Osteocyte (in vitro differentiated cells): ENCODE data around the gene PRKG1. TPM values are rescaled to one million over a fixed set of nuclear protein-coding genes. Genes with fewer than 3 reads are reported as not detected.
A peak's percentile ranks its signal among the peaks of the same experiment; 100 is the strongest.

ENCODE experiments used
- DNase-seq: peaks from one replicate; pipeline ENCODE4 v3.0.0; 2021; ENCODE audit warnings: mixed read lengths; ENCODE audit not compliant: unreplicated experiment; ENCODE audit errors: extremely low spot score
- H3K27ac Mint-ChIP-seq: one replicate; pipeline ENCODE4 v1.8.0; 2021; ENCODE audit warnings: mild to moderate bottlenecking, mixed read lengths; ENCODE audit not compliant: unreplicated experiment
- H3K27me3 Mint-ChIP-seq: one replicate; pipeline ENCODE4 v1.8.0; 2021; ENCODE audit warnings: mixed read lengths; ENCODE audit not compliant: unreplicated experiment
- H3K36me3 Mint-ChIP-seq: one replicate; pipeline ENCODE4 v1.8.0; 2021; ENCODE audit warnings: mixed read lengths; ENCODE audit not compliant: unreplicated experiment
- H3K4me1 Mint-ChIP-seq: one replicate; pipeline ENCODE4 v1.8.0; 2021; ENCODE audit warnings: mixed read lengths; ENCODE audit not compliant: unreplicated experiment
- H3K4me3 Mint-ChIP-seq: one replicate; pipeline ENCODE4 v1.8.0; 2021; ENCODE audit warnings: mild to moderate bottlenecking, moderate library complexity, mixed read lengths; ENCODE audit not compliant: unreplicated experiment
- H3K9me3 Mint-ChIP-seq: one replicate; pipeline ENCODE4 v1.8.0; 2021; ENCODE audit warnings: mixed read lengths; ENCODE audit not compliant: unreplicated experiment
- total RNA-seq: library from RNA; stranded (reverse); gene quantifications from 2 replicates; pipeline ENCODE4 v1.2.1, GENCODE V29; 2021
- TF ChIP-seq, protein P1 (sequence below): fragments of 200-600 bp; sonication (generic); IDR thresholded peaks from 2 replicates; pipeline ENCODE4 v1.5.0; 2021; ENCODE audit warnings: antibody characterized with exemption, mild to moderate bottlenecking, moderate library complexity

The PRKG1 gene
- total RNA-seq, 1 donor from 2014 or later: 10.8 TPM

DNA sequence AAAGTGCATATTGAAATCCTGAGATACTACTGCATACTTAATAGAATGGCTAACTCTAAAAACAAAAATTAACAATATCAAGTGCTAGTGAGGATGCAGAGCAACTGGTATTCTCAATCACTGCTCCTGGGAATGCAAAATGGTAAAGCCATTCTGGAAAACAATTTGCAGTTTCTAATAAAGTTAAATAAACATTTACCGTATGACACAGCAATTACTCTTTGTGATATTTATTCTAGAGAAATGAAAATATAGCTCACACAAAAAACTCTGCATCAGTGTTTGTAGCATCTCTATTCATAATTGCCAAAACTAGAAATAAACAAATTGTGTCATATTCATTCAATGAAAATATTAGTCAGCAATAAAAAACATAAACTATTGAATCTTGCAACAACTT is 984.8 kb downstream of the PRKG1 start:
- Mint-ChIP-seq H3K27me3 (no peaks in the 10 kb centered on the region), H3K27ac (no peak overlapping the region), H3K4me3 (no peak overlapping the region), H3K36me3 (no peaks in the 10 kb centered on the region), H3K4me1 (no peaks in the 10 kb centered on the region), H3K9me3 (no peaks in the 10 kb centered on the region)
- TF ChIP-seq, protein P1, sequence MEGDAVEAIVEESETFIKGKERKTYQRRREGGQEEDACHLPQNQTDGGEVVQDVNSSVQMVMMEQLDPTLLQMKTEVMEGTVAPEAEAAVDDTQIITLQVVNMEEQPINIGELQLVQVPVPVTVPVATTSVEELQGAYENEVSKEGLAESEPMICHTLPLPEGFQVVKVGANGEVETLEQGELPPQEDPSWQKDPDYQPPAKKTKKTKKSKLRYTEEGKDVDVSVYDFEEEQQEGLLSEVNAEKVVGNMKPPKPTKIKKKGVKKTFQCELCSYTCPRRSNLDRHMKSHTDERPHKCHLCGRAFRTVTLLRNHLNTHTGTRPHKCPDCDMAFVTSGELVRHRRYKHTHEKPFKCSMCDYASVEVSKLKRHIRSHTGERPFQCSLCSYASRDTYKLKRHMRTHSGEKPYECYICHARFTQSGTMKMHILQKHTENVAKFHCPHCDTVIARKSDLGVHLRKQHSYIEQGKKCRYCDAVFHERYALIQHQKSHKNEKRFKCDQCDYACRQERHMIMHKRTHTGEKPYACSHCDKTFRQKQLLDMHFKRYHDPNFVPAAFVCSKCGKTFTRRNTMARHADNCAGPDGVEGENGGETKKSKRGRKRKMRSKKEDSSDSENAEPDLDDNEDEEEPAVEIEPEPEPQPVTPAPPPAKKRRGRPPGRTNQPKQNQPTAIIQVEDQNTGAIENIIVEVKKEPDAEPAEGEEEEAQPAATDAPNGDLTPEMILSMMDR: no peak
- DNase-seq: no peak

- Mint-ChIP-seq H3K27me3 (no peaks in the 10 kb centered on the region), H3K4me1 (no peaks in the 10 kb centered on the region), H3K36me3 (no peaks in the 10 kb centered on the region), H3K27ac (no peak overlapping the region), H3K4me3 (no peak overlapping the region), H3K9me3 (peaks cover under 1% of the 10 kb centered on the region)
- no peak for DNase-seq
- TF ChIP-seq, protein P1: no peak
Observed at GRCh38 chr10:52063159-52063558, 988.9 kb downstream of the PRKG1 start.

DNA sequence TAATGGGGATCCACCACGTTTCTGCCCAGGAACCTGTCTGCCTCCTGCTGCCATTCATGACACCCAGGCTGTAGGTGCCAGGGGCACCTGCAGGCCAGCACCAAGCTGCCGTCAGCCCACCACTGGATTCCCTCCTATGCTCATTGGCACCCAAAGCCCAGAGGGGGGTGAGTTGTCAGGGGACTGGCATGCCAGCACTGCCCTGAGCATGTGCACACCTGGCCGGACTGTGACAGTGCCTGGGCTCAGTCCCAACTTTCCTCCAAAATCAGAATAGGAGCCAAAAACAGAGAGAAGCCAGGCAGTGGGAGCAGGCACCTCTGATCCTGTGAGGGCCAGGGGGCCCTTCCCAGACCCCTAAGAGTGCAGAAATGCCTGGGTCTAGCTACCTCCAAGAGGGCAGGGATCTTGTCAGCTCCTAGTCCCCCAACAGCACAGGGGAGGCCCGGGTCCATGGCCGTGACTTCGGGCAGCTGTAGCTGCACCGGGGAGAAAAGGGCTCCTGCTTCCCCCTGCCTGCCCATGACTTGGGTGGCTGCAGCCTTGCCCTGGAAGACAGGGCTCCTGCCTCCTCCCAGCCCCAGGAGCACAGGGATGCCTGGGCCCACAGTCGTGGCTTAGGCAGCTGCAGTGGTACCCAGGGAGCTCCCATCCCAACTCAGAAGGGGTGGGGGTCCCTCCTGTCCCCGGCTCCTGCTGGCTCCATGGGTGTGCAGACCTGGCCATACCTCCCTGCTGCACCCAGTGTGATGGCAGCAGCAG is 990.0 kb downstream of the PRKG1 start:
- H3K27ac Mint-ChIP-seq: no peak overlapping the region
- no peak for DNase-seq
- H3K36me3 Mint-ChIP-seq: no peaks in the 10 kb centered on the region
- H3K27me3 Mint-ChIP-seq: no peaks in the 10 kb centered on the region
- H3K4me1 Mint-ChIP-seq: no peaks in the 10 kb centered on the region
- TF ChIP-seq, protein P1: no peak
- no peak overlapping the region for H3K4me3 Mint-ChIP-seq
- H3K9me3 Mint-ChIP-seq: peaks cover 3% of the 10 kb centered on the region

GRCh38 chr10:52066383-52066782 is 992.1 kb downstream of the PRKG1 start:
- Mint-ChIP-seq H3K36me3 (no peaks in the 10 kb centered on the region), H3K27ac (no peak overlapping the region), H3K4me3 (no peak overlapping the region), H3K4me1 (peaks cover under 1% of the 10 kb centered on the region), H3K27me3 (no peaks in the 10 kb centered on the region), H3K9me3 (peaks cover 3% of the 10 kb centered on the region)
- TF ChIP-seq, protein P1: peak; percentile 10
- no peak for DNase-seq

- TF ChIP-seq, protein P1: no peak
- H3K4me3 Mint-ChIP-seq: no peak overlapping the region
- peaks cover 2% of the 10 kb centered on the region for H3K4me1 Mint-ChIP-seq
- no peaks in the 10 kb centered on the region for H3K36me3 Mint-ChIP-seq
- peaks cover 3% of the 10 kb centered on the region for H3K9me3 Mint-ChIP-seq
- H3K27me3 Mint-ChIP-seq: no peaks in the 10 kb centered on the region
- DNase-seq: no peak
- no peak overlapping the region for H3K27ac Mint-ChIP-seq
Observed at GRCh38 chr10:52068485-52068884, 994.2 kb downstream of the PRKG1 start.
